GM12874 (cell line): ENCODE results near the gene ASTN2.

Source experiments
- CTCF ChIP-seq: IDR thresholded peaks from 2 replicates; pipeline ENCODE4 v1.5.1; 2011; ENCODE audit warnings: low read depth, mild to moderate bottlenecking, control low read depth, low read length, moderate library complexity; ENCODE audit not compliant: insufficient read depth

ASTN2 gene

GRCh38 chr9:116673375-116673774, 741.5 kb downstream of the ASTN2 start:
- TF ChIP-seq CTCF: no peak

GRCh38 chr9:116671605-116672004, 743.3 kb downstream of the ASTN2 start:
- TF ChIP-seq CTCF: no peak

GRCh38 chr9:116668970-116669695, 745.7 kb downstream of the ASTN2 start:
- no peak for TF ChIP-seq CTCF

GRCh38 chr9:116663581-116663980, 751.3 kb downstream of the ASTN2 start:
- TF ChIP-seq CTCF: no peak

GRCh38 chr9:116662646-116663310, 752.1 kb downstream of the ASTN2 start:
- no peak for TF ChIP-seq CTCF

- TF ChIP-seq CTCF: peak; percentile 65
Observed at GRCh38 chr9:116661037-116661954, 753.6 kb downstream of the ASTN2 start.

- no peak for TF ChIP-seq CTCF
Observed at GRCh38 chr9:116658265-116658664, 756.6 kb downstream of the ASTN2 start.
